HG03469 (cell line): ENCODE data around the gene AASDH.

Experiments
- ATAC-seq: cut with Tn5 transposase; IDR thresholded peaks from one replicate; pipeline ENCODE4 v1.9.1; 2021; ENCODE audit warnings: mild to moderate bottlenecking, moderate library complexity, moderate number of reproducible peaks; ENCODE audit not compliant: unreplicated experiment

AASDH gene, protein sequence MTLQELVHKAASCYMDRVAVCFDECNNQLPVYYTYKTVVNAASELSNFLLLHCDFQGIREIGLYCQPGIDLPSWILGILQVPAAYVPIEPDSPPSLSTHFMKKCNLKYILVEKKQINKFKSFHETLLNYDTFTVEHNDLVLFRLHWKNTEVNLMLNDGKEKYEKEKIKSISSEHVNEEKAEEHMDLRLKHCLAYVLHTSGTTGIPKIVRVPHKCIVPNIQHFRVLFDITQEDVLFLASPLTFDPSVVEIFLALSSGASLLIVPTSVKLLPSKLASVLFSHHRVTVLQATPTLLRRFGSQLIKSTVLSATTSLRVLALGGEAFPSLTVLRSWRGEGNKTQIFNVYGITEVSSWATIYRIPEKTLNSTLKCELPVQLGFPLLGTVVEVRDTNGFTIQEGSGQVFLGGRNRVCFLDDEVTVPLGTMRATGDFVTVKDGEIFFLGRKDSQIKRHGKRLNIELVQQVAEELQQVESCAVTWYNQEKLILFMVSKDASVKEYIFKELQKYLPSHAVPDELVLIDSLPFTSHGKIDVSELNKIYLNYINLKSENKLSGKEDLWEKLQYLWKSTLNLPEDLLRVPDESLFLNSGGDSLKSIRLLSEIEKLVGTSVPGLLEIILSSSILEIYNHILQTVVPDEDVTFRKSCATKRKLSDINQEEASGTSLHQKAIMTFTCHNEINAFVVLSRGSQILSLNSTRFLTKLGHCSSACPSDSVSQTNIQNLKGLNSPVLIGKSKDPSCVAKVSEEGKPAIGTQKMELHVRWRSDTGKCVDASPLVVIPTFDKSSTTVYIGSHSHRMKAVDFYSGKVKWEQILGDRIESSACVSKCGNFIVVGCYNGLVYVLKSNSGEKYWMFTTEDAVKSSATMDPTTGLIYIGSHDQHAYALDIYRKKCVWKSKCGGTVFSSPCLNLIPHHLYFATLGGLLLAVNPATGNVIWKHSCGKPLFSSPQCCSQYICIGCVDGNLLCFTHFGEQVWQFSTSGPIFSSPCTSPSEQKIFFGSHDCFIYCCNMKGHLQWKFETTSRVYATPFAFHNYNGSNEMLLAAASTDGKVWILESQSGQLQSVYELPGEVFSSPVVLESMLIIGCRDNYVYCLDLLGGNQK

DNA sequence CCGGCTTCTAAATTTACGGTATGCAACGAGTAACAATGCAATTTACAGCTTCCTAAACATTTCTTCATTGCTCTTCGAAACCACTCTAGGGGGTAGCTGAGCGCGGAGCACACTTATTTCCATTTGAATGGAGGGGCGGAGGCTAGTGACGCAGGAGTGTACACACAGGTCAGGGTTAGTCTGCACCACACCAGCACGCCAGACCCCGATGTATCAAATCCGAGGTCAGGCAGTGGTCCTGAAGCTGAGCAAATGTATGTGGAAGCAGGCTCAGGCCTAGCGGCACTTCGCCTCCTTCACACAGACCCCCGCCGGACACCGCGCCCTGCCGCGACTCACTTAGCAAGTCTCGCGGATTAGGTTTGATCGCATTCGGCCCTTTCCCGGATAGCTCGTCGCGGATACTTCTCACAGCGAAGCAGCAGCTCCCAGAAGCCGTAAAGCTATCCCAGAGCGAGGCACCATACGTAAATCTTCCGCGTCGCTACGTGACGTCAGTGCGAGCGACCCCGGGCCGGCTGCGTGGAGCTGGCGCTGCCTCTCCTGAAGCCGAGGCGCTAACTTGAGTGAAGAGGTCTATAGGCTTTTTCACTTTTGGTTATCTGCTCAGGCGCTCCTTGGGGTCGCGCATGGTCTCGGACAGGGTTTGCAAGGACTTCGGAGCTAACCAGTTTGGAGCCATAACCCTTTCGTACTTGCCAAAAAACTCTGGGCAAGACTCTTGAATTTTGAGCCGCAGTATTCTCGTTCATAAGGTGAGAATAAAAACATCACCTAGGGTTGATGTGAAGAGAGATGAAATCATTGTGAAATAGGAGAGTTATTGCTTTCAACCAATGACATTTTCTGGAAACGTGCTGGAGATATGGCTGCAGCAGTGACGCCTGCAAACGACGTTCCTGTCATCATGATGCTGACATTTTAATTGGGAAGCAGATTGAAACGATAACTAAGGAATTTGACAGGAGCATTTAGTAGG, at the start of gene AASDH:
AASDH (minus strand) TSS at position 469 of the 979 bp plus-strand sequence. CDS start 3,192 bp downstream, outside the sequence.
- peak; percentile 83 for ATAC-seq

DNA sequence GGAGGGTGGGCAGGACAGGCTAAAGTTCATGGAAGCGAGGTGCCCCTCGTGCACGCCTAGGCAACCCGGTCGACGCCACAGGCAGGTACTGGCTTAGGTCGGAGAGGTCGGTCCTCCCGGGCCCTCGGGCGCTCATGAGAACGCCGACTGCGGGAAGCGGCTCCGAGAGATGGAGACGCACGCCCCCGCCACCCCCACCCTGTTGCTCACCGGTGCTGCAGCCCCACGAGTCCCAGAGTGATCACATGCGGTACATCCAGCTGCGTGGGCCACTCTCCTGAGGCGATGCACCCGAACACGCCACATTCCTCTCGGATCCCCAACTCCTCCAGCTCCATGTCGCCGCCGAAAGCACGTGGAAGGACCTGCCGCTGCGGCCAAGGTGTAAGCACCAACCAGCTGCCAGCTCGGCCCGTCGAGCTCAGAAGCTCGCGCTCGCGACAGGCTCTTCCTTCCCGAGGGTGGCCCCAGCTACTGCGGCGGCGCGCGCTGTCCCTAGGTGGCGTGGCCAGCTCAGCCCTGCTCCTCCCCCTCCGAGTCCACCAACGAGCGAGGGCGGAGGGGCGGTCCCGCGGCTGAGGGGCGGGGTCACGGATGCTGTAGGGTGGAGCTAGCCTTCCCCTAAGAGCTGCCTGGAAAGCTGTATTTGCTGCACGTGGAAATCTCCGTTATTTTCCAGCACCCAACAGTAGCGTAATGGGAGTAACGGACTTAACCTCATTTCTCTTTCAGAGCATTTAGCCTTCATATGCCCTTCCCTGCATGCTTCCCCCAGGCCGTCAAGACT, 48.0 kb upstream of the AASDH start, which contains the start of gene PPAT:
PPAT (minus strand) TSS at position 476 of the 787 bp plus-strand sequence; CDS start at position 338, 138 bp downstream.
- ATAC-seq: peak; percentile 64

DNA sequence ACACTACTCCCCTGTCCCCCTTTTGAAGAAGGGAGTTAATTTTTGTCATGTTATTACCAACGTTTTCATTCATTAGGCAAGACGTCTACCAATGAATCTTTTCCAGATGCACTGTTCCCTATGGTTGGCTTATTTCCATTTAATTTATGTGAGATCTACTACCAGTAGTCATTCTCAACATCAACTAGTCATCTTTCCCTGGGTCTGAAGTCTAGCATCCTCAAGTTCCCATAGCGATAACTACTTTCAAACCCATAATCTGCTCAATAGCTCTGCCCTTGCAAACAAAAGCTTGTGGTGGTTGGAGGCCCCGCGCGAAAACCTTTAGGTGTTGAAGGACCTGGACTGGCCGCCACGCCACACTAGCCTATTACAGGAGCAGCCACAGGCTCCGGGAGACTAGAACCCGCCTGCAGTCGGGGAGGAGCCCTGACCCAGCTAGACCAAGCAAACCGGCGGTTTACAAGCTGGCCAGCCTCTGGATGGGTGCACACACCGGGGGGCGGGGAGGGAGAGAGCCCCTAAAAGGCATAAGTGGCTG, 47.4 kb upstream of the AASDH start:
- no peak for ATAC-seq

DNA sequence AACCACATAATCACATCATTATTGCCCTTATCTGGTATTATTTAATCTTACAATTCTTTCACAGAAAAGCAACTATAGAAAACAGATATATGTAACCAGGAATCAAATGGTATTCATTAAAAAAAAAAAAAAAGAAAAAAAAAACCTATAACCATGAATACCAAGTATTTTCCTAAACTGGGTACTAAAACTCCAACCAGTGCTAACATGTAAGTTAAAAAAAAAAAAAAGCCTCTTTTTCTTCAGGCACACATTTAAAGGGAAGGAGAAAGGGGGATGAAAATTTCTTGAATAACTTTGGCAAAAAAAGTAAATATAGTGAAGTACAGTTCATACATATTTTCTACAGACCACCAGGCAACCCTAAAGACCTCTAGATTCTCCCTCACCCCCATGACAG, 46.0 kb upstream of the AASDH start:
- ATAC-seq: no peak

DNA sequence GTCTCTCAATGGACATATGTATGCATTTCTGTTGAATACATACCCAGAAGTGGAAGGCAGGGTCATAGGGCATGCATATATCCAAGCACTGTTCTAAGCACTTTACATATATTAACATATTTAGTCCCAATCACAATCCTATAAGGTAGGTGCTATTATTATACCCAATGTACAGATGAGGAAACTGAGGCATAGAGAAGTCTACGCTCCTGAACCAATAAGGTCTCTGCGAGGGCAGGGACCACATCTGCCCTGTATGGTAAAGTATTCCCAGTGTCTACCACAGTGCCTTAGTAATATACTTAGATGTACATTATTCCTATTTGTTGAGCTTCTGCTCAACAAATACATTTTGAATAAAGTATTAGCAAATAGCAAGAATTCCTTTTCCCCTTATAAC, 42.9 kb upstream of the AASDH start:
- ATAC-seq: no peak

DNA sequence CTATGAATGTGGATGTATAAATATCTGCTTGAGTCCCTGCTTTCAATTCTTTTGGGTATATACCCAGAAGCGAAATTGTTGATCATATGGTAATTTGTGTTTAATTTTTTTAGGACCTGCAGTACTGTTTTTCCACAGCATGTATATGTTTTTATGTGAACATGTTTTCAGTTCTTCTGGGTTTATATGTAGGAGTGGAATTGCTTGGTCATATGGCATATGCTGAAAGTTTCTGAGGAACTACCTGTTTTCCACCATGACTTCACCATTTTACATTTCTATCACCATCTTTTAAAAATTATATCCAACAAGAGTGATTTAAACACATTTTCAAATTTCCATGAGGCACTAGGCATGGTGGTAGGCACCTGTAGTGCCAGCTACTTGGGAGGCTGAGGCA, 39.9 kb upstream of the AASDH start:
- no peak for ATAC-seq

DNA sequence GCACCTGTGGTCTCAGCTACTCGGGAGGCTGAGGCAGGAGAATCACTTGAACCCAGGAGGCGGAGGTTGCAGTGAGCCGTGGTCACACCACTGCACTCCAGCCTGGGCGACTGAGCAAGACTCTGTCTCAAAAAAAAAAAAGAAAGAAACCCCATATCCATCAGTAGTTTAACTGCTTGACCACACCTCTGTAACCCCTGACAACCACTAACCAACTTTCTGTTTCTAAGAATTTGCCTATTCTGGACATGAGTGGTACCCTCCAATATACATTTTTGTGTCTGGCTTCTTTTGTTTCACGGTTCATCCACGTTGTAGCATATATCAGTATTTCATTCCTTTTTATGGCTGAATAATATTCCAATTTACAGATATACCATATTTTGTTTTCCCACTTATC, 39.0 kb upstream of the AASDH start:
- peak; percentile 62 for ATAC-seq

DNA sequence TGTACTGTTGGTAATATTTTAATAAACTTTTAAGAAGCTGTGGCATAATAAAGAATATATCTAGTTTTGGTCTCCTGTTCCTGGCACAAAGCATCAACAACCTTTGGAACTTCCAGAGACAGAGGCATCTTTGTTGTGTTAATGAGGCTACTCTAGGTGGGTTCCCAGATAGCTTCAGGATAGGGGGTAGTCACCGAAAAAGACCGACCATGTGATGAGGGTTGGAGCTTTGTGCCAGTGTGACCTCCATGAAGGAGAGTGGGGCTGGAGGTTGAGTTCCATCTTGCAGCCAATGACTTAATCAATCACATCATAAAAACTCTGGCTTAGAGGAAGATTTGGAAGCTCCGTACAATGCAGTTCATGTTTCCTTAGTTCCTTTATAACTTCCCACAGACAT, 38.2 kb upstream of the AASDH start:
- no peak for ATAC-seq

DNA sequence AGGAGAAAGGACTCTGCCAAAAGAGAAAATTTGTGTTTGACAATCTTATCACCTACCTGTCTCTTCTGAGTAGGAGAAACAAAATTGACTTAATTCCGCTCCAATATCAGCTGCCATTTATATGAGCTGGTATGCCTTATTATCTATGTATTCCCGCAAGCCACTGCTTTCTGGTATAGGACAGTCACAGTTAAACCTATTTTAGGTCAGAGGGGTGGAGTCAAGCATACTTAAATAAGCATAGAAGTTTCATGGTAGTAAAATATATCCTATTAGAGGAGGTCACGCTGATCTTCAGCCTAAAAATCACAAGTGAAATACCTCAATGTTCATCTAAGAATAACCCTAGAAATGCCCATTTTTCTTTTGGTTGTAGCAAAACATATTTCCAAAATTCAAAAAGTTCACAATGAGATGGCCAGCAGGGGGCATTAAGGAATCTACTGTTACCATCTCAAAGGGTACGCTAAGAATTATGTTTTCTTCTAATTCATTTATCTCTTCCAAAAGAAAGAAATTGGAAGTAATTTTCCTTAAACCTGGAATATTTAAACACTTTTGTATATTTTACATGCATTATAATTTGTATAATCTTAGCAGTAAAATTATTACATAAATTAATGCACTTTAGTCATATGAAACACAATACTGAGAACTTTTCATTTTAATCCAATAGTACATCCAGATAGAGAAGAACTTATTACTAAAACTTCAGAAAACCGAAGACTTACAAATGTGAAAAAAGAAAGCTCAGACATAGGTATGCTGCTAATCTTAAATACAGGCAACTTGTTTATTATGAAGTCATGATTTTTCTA, 37.6 kb upstream of the AASDH start:
- ATAC-seq: no peak

DNA sequence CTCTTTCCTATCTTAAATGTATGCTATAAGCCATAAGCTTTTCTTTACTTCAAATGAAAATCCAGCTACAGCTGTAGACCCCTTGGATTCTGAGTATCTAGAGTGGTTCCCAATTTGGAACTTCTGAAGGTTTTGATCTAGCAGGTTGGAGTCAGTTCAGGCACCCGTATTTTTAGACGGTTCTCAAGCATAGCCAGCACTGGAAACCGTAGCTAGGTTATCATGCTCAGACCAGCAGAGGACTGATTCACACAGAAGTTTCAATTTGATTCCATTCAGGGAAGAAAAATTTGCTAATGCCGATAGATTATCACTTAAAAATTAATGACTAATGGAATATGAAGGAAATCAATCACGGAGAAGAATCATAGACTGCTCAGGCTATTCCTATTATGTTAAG, 36.9 kb upstream of the AASDH start:
- no peak for ATAC-seq

DNA sequence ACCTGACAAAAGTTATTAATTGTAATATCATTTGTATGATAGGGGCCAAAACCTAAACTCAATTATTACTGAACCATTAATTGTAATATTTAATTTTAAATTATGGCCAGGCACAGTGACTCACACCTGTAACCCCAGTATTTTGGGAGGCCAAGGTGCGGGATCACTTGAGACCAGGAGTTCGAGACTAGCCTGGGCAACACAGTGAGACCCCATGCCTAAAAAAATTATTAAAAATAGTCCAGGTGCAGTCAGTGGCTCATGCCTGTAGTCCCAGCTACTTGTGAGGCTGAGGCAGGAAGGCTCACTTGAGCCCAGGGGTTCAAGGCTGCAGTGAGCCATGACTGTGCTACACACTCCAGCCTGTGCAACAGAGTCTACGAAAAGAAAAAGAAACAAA, 30.1 kb upstream of the AASDH start:
- no peak for ATAC-seq

DNA sequence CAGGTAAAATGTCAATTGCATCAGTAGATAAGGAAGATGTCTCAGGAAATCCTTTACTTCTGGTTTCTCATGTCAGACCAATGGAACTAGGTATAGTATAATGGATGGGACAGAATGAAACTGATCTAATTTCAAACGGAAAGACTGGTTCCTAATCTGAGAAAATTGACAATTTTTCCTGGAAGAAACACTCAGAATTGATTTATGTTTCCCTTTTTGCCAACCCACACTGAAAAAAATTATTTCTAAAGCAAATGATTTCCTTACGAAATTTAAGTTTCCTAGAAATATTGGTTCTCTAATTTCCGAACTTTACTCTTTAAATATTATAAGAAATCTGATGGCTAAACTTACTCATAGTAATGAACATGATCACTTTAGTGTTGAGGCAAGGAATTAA, 29.1 kb upstream of the AASDH start:
- ATAC-seq: no peak

DNA sequence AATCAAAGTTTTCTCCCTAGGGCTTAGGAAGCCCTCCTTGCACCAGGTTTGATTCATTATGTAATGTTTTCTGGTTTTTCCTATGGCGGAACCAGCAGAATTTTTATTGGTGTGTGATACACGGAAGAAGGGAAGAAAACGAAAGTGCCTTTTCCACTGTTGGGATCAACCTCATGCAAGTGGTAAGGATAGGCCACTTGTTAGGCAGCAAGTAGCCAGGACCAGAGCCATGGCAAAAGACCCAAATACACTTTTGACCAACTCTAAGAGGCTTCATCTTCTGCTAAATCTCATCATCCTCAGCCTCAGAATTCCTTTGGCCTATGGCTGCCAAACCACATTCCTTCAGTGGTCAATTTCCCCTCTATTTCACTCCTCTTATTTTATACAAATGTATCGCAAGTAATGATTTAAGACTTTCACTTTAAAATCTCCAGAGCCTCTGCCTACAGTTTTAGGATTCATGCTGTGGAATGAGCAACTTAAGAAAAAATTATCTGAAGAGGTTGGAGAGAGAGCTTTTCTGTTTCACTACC, 26.9 kb upstream of the AASDH start:
- no peak for ATAC-seq

DNA sequence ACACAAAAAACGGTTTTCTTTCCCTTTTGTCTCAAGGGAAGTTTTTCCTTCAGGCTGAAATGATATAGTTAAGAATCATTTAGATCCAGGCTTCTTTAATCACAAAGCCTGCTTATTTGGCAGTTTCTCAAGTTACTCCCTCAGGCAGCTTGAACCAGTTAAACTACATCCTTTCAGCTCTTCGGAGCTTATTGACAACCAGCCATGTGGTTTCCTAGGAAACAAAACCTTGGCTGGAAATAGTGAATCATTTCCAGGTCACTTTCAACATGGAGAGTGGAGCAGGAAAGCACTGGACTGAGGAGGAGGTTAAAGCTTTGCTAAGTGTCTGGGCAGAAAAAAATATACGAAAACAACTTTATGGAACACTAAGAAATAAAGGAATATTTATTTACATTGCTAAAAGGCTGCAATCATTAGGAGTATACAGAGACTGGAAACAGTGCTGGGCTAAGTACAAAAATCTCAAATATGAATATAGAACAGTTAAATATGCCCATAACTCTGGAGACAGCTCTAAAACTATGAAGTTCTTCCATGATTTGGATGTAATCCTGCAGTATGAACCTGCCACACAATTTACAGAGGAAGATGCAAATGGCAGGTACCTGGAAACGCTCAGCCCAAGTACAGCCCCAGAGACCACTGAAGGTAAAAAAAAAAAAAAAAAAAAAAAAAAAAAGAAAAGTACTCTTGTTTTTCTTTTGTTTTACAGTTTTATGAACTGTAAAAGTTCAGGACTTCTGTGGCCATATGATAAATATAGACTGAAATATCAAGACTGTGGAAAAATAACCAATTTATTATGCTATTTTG, 23.2 kb upstream of the AASDH start:
- ATAC-seq: no peak

DNA sequence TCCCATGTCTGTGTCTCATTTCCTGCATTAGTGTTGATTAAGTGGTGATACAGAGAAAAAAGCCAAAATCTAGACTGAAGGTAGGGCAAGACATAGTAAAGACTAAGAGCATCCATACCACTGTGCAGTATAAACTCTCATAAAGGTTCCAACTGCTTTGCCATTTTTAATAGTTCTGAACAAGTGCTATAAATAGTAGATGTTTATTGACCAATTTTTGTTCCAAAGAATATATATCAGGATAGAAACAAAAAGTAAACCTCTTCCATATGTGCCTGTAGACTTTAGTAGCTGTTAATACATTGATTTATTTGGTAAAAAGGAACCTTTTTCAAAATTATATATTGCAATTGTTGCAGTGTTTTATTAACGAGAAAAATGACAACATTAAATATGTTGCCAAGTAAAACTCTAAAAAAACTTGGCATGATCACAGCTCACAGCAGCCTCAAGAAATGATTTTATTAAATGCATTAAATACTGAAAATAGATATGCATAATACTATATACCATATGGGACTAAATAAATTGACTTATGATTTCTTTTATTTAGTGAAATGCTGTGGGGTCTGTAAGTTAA, 22.3 kb upstream of the AASDH start:
- no peak for ATAC-seq

DNA sequence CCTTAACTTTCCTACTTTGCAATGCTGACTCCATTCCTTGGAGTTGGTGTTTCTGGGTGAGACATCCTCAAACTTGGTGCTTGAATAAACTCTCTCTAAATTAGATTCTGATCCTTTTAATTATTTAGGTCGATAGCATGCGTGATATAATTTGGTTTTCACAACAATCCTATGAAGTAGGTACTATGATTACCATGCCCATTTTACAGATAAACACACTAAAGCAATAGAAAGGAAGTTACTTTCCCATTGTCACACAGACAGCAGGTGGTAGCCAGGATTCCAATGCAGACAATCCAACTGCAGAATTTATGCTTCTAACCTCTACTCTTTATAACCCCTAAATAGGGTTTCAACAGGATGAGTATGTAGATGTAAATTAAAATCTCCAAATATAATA, 21.7 kb upstream of the AASDH start:
- ATAC-seq: no peak

DNA sequence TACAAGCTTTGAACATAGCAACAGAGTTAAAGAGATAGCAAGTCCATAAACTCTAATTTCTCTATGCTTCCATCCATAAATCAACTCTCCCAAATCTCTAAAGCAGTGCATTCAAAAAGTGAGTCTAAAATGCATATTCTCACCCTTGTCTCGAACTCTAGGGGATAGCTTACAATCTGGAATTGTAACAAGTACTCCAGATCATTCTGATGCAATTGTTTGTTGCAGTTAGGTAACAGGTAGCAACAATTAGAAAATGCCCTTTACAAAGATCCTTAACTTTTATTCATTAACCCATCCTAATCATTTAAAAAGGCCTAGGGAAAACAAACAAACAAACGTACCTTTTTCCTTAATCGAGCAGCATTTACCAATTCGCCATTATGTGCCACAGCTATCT, 18.9 kb upstream of the AASDH start:
- no peak for ATAC-seq
